HepG2 (cell line): ENCODE measurements around the gene SUOX. TPM values are rescaled to one million over a fixed set of nuclear protein-coding genes. Genes with fewer than 3 reads are reported as not detected.

Experiments used
- LCORL ChIP-seq, 2 experiments: fragments of 450-650 bp in 1 of 2; sonication (generic) in 1 of 2; formaldehyde crosslinking in 1 of 2; IDR thresholded peaks; 2 replicates each; pipeline versions ENCODE4 v1.5.0 to v1.6.1; 2017 to 2020; ENCODE audit warnings: antibody characterized with exemption in 1 of 2, missing genetic modification reagents in 1 of 2
- NKX3-1 ChIP-seq: sonication (generic); formaldehyde crosslinking; IDR thresholded peaks from 2 replicates; pipeline ENCODE4 v1.5.0; 2020; ENCODE audit warnings: missing genetic modification reagents
- NR2C2 ChIP-seq: sonication (generic); formaldehyde crosslinking; IDR thresholded peaks from 2 replicates; pipeline ENCODE4 v1.4.0; 2020; ENCODE audit warnings: missing genetic modification reagents, mild to moderate bottlenecking, moderate library complexity, borderline replicate concordance
- PRPF4 ChIP-seq: fragments of 200-400 bp; formaldehyde crosslinking; IDR thresholded peaks from 2 replicates; pipeline ENCODE4 v1.6.1; 2016; ENCODE audit warnings: low read length, low read depth; ENCODE audit not compliant: poor library complexity, severe bottlenecking
- SAFB2 ChIP-seq: sonication (generic); formaldehyde crosslinking; IDR thresholded peaks from 2 replicates; pipeline ENCODE4 v1.5.1; 2020; ENCODE audit warnings: missing genetic modification reagents, low read depth, mild to moderate bottlenecking, borderline replicate concordance
- TBX3 ChIP-seq: fragments of 450-650 bp; IDR thresholded peaks from 2 replicates; pipeline ENCODE4 v1.6.1; 2017; ENCODE audit warnings: antibody characterized with exemption, mild to moderate bottlenecking, inconsistent platforms, borderline replicate concordance
- ZNF382 ChIP-seq: sonication (generic); formaldehyde crosslinking; IDR thresholded peaks from 2 replicates; pipeline ENCODE4 v1.5.0; 2020; ENCODE audit warnings: missing genetic modification reagents, mild to moderate bottlenecking, borderline replicate concordance
- ZNF557 ChIP-seq: sonication (generic); formaldehyde crosslinking; IDR thresholded peaks from 2 replicates; pipeline ENCODE4 v1.4.0; 2020; ENCODE audit warnings: missing genetic modification reagents
- ZNF598 ChIP-seq: sonication (generic); formaldehyde crosslinking; IDR thresholded peaks from 2 replicates; pipeline ENCODE4 v1.5.1; 2020; ENCODE audit warnings: mild to moderate bottlenecking, missing genetic modification reagents, borderline replicate concordance
- ZNF816 ChIP-seq: sonication (generic); formaldehyde crosslinking; IDR thresholded peaks from 2 replicates; pipeline ENCODE4 v1.8.0; 2022; ENCODE audit warnings: missing genetic modification reagents, mild to moderate bottlenecking, borderline replicate concordance
- polyA plus RNA-seq, 8 experiments: library from polyadenylated mRNA; depleted of rRNA in 3 of 8; stranded (reverse) in 7 of 8; unstranded in 1 of 8; fragments of >200 nt; fragmentation: Illumina TruSeq in 4 of 8; extraction: Trizol in 4 of 8; gene quantifications; 2 replicates each; pipeline versions ENCODE4 v1.2.1 to v1.2.3, GENCODE V29; 2011 to 2016; ENCODE audit warnings: low read depth in 4 of 8, missing spikeins in 1 of 8, mixed read lengths in 1 of 8; ENCODE audit not compliant: insufficient read depth in 1 of 8
- total RNA-seq, 5 experiments: library from RNA; depleted of rRNA; stranded (reverse); fragments of >200 nt; fragmentation: Illumina TruSeq; extraction: Trizol; gene quantifications; 2 replicates each; pipeline ENCODE4 v1.2.3, GENCODE V29; 2016; ENCODE audit warnings: low read depth in 1 of 5
- TF ChIP-seq, protein P1 (sequence below): sonication (generic); formaldehyde crosslinking; IDR thresholded peaks from 2 replicates; pipeline ENCODE4 v1.5.1; 2020; ENCODE audit warnings: mild to moderate bottlenecking, missing genetic modification reagents
- TF ChIP-seq, protein P2 (sequence below): sonication (generic); formaldehyde crosslinking; IDR thresholded peaks from 2 replicates; pipeline ENCODE4 v1.4.0; 2020; ENCODE audit warnings: mild to moderate bottlenecking, missing genetic modification reagents, borderline replicate concordance
- TF ChIP-seq, protein P3 (sequence below): sonication (generic); formaldehyde crosslinking; IDR thresholded peaks from 2 replicates; pipeline ENCODE4 v1.4.0; 2020; ENCODE audit warnings: mild to moderate bottlenecking, missing genetic modification reagents
- TF ChIP-seq, protein P4 (sequence below): sonication (generic); formaldehyde crosslinking; IDR thresholded peaks from 2 replicates; pipeline ENCODE4 v1.5.1; 2020; ENCODE audit warnings: missing genetic modification reagents, mild to moderate bottlenecking, borderline replicate concordance
- TF ChIP-seq, protein P5 (sequence below): sonication (generic); formaldehyde crosslinking; IDR thresholded peaks from 2 replicates; pipeline ENCODE4 v1.5.1; 2020; ENCODE audit warnings: mild to moderate bottlenecking, moderate library complexity, missing genetic modification reagents
- TF ChIP-seq, protein P6 (sequence below): sonication (generic); formaldehyde crosslinking; IDR thresholded peaks from 2 replicates; pipeline ENCODE4 v1.5.0; 2020; ENCODE audit warnings: mild to moderate bottlenecking, missing genetic modification reagents

SUOX gene
- total and polyA plus RNA-seq, 2 of the 13 experiments (the other 11 are each of a cell fraction or from before 2014, with no cell fraction given) = 23.9 to 25.9 TPM

DNA sequence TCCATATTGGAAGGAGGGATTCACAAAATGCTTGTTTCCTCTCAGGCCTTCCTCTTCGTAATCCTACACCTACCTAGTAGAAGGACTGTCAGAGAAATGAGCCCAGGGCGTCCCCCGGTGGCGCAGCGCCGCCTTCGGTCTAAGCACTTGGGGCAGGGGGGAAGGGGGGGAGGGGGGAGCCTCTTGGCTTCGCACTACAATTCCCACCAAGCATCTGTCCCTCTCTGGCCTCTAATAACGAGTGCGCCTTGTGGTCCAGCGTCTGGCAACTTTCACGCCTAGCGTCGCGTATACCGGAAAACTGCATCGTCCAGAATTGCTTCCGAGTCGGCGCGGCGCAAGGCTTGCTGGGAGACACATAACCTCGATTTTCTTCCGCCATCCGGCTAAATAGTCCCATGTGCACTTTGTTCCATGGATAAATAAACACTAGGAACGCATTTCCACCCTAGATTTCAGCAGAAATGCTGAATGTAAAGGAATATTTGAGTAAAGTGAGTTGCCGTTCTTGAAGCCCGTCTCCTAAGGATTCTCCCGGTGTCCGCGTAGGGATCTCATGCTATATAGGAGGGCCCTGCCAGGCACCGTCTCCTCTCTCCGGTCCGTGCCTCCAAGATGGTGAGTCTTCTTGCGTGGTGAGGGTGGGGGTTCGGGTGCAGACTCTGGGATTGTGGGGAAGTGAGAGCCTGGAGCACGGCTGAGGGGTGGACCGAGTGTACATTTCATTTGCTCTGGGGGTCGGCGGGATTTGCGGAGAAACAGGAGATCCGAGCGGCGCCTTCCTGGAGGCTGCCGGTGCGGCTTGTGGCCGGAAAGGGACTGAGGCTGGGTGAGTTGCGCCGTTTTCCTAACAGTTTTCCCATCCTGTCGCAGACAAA, 44.7 kb downstream of the SUOX start, which contains the start of gene RPS26 (continued):
- TF ChIP-seq, protein P1, sequence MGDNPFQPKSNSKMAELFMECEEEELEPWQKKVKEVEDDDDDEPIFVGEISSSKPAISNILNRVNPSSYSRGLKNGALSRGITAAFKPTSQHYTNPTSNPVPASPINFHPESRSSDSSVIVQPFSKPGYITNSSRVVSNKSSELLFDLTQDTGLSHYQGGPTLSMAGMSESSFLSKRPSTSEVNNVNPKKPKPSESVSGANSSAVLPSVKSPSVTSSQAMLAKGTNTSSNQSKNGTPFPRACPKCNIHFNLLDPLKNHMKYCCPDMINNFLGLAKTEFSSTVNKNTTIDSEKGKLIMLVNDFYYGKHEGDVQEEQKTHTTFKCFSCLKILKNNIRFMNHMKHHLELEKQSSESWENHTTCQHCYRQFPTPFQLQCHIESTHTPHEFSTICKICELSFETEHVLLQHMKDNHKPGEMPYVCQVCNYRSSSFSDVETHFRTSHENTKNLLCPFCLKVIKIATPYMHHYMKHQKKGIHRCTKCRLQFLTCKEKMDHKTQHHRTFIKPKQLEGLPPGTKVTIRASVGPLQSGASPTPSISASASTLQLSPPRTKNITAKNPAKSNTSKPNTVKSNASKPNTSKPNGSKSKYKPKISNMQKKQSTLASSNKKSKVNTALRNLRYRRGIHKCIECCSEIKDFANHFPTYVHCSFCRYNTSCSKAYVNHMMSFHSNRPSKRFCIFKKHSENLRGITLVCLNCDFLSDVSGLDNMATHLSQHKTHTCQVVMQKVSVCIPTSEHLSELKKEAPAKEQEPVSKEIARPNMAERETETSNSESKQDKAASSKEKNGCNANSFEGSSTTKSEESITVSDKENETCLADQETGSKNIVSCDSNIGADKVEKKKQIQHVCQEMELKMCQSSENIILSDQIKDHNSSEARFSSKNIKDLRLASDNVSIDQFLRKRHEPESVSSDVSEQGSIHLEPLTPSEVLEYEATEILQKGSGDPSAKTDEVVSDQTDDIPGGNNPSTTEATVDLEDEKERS (CRISPR knock-in tag) = no peak; the same call in 1 of the 2 replicates
- TF ChIP-seq ZNF557 (CRISPR knock-in tag) (no peak; the same call in 1 of the 2 replicates), NKX3-1 (peak; percentile 89), NR2C2 (CRISPR knock-in tag) (peak; percentile 99), ZNF816 (CRISPR knock-in tag) (peak; percentile 42; the same call in 1 of the 2 replicates), ZNF598 (no peak), ZNF382 (no peak), SAFB2 (CRISPR knock-in tag) (0 out of 2 replicates have a peak, but pooled peaks have one; percentile 38), TBX3 (peak; percentile 83; the same call in 1 of the 2 replicates), LCORL (IDR thresholded peaks at IDR 0.05) (no peak), LCORL (CRISPR knock-in tag; IDR thresholded peaks at IDR 0.05) (peak; percentile 66; the same call in 1 of the 2 replicates), PRPF4 (no peak)
- TF ChIP-seq, protein P2, sequence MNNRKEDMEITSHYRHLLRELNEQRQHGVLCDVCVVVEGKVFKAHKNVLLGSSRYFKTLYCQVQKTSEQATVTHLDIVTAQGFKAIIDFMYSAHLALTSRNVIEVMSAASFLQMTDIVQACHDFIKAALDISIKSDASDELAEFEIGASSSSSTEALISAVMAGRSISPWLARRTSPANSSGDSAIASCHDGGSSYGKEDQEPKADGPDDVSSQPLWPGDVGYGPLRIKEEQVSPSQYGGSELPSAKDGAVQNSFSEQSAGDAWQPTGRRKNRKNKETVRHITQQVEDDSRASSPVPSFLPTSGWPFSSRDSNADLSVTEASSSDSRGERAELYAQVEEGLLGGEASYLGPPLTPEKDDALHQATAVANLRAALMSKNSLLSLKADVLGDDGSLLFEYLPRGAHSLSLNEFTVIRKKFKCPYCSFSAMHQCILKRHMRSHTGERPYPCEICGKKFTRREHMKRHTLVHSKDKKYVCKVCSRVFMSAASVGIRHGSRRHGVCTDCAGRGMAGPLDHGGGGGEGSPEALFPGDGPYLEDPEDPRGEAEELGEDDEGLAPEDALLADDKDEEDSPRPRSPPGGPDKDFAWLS = 0 out of 2 replicates have a peak, but pooled peaks have one; percentile 21
- TF ChIP-seq, protein P3, sequence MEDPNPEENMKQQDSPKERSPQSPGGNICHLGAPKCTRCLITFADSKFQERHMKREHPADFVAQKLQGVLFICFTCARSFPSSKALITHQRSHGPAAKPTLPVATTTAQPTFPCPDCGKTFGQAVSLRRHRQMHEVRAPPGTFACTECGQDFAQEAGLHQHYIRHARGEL = no peak
- TF ChIP-seq, protein P4, sequence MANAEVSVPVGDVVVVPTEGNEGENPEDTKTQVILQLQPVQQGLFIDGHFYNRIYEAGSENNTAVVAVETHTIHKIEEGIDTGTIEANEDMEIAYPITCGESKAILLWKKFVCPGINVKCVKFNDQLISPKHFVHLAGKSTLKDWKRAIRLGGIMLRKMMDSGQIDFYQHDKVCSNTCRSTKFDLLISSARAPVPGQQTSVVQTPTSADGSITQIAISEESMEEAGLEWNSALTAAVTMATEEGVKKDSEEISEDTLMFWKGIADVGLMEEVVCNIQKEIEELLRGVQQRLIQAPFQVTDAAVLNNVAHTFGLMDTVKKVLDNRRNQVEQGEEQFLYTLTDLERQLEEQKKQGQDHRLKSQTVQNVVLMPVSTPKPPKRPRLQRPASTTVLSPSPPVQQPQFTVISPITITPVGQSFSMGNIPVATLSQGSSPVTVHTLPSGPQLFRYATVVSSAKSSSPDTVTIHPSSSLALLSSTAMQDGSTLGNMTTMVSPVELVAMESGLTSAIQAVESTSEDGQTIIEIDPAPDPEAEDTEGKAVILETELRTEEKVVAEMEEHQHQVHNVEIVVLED = peak; percentile 95
- TF ChIP-seq, protein P5, sequence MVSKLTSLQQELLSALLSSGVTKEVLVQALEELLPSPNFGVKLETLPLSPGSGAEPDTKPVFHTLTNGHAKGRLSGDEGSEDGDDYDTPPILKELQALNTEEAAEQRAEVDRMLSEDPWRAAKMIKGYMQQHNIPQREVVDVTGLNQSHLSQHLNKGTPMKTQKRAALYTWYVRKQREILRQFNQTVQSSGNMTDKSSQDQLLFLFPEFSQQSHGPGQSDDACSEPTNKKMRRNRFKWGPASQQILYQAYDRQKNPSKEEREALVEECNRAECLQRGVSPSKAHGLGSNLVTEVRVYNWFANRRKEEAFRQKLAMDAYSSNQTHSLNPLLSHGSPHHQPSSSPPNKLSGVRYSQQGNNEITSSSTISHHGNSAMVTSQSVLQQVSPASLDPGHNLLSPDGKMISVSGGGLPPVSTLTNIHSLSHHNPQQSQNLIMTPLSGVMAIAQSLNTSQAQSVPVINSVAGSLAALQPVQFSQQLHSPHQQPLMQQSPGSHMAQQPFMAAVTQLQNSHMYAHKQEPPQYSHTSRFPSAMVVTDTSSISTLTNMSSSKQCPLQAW = no peak
- TF ChIP-seq, protein P6, sequence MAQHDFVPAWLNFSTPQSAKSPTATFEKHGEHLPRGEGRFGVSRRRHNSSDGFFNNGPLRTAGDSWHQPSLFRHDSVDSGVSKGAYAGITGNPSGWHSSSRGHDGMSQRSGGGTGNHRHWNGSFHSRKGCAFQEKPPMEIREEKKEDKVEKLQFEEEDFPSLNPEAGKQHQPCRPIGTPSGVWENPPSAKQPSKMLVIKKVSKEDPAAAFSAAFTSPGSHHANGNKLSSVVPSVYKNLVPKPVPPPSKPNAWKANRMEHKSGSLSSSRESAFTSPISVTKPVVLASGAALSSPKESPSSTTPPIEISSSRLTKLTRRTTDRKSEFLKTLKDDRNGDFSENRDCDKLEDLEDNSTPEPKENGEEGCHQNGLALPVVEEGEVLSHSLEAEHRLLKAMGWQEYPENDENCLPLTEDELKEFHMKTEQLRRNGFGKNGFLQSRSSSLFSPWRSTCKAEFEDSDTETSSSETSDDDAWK = no peak
